ENCODE measurements around the gene LLCFC1. TPM values are rescaled to one million over a fixed set of nuclear protein-coding genes. Genes with fewer than 3 reads are reported as not detected.

The LLCFC1 gene
- total RNA-seq, 2 experiments from 2014 or later, result not detected

- no peaks in the 10 kb centered on the region for H3K79me2 ChIP-seq (ENCODE audit: insufficient read depth, low read depth, low read length)
- H4K20me1 ChIP-seq (ENCODE audit: insufficient read depth, low read length), result no peaks in the 10 kb centered on the region
- intact Hi-C loops (cut with micrococcal nuclease; ENCODE audit: unreplicated experiment), result no loop called here
- H2AFZ ChIP-seq (ENCODE audit: low read length), result no peak overlapping the region
- CTCF ChIA-PET (ENCODE audit: unreplicated experiment), result no interaction called here
- no TSS peak for BruUV-seq (replicated peaks)
- H3K4me2 ChIP-seq (ENCODE audit: low read length), result no peak overlapping the region
- no peak overlapping the region for H3K4me3 ChIP-seq (ENCODE audit: low read depth, low read length, poor library complexity, severe bottlenecking)
- H3K27ac ChIP-seq (ENCODE audit: low read depth, low read length, poor library complexity, severe bottlenecking), result no peak overlapping the region
- no peaks in the 10 kb centered on the region for H3K9me3 ChIP-seq (ENCODE audit: low read length)
- H3K4me1 ChIP-seq (ENCODE audit: insufficient read depth, low read length, poor library complexity, severe bottlenecking), result no peaks in the 10 kb centered on the region
- H3K36me3 ChIP-seq (ENCODE audit: insufficient read depth, low read length), result no peaks in the 10 kb centered on the region
- no peaks in the 10 kb centered on the region for H3K9me2 ChIP-seq (ENCODE audit: insufficient read depth, low read length)
- TF ChIP-seq, protein P1, sequence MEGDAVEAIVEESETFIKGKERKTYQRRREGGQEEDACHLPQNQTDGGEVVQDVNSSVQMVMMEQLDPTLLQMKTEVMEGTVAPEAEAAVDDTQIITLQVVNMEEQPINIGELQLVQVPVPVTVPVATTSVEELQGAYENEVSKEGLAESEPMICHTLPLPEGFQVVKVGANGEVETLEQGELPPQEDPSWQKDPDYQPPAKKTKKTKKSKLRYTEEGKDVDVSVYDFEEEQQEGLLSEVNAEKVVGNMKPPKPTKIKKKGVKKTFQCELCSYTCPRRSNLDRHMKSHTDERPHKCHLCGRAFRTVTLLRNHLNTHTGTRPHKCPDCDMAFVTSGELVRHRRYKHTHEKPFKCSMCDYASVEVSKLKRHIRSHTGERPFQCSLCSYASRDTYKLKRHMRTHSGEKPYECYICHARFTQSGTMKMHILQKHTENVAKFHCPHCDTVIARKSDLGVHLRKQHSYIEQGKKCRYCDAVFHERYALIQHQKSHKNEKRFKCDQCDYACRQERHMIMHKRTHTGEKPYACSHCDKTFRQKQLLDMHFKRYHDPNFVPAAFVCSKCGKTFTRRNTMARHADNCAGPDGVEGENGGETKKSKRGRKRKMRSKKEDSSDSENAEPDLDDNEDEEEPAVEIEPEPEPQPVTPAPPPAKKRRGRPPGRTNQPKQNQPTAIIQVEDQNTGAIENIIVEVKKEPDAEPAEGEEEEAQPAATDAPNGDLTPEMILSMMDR (conservative IDR thresholded peaks at IDR 0.05; ENCODE audit: low read length), result no peak
- no peak for TF ChIP-seq EZH2phosphoT487 (IDR thresholded peaks at IDR 0.05; ENCODE audit: borderline replicate concordance, low read depth, low read length)
- no peak for DNase-seq (ENCODE audit: low spot score)
- POLR2A ChIA-PET, result interaction anchor here (0.5 kb wide), 1 partner anchor 32 kb away, joined by 4 read pairs; no protein-coding TSS in a partner anchor
Measured at GRCh38 chr7:142894985-142895593, 44.2 kb upstream of the LLCFC1 start.

- CTCF ChIA-PET (ENCODE audit: unreplicated experiment), result no interaction called here
- BruUV-seq (replicated peaks), result no TSS peak
- Histone ChIP-seq H3K4me3 (ENCODE audit: low read depth, low read length, poor library complexity, severe bottlenecking) (no peak overlapping the region), H2AFZ (ENCODE audit: low read length) (no peak overlapping the region), H3K79me2 (ENCODE audit: insufficient read depth, low read depth, low read length) (no peaks in the 10 kb centered on the region), H3K4me2 (ENCODE audit: low read length) (no peak overlapping the region), H4K20me1 (ENCODE audit: insufficient read depth, low read length) (no peaks in the 10 kb centered on the region), H3K9me2 (ENCODE audit: insufficient read depth, low read length) (no peaks in the 10 kb centered on the region), H3K9me3 (ENCODE audit: low read length) (no peaks in the 10 kb centered on the region), H3K36me3 (ENCODE audit: insufficient read depth, low read length) (no peaks in the 10 kb centered on the region), H3K4me1 (ENCODE audit: insufficient read depth, low read length, poor library complexity, severe bottlenecking) (no peaks in the 10 kb centered on the region), H3K27ac (ENCODE audit: low read depth, low read length, poor library complexity, severe bottlenecking) (no peak overlapping the region)
- POLR2A ChIA-PET, result no interaction called here
- intact Hi-C loops (cut with micrococcal nuclease; ENCODE audit: unreplicated experiment), result no loop called here
- TF ChIP-seq EZH2phosphoT487 (IDR thresholded peaks at IDR 0.05; ENCODE audit: borderline replicate concordance, low read depth, low read length), result no peak
- TF ChIP-seq, protein P1 (conservative IDR thresholded peaks at IDR 0.05; ENCODE audit: low read length), result no peak
- DNase-seq (ENCODE audit: low spot score), result no peak
Measured at GRCh38 chr7:142896151-142896550, 43.1 kb upstream of the LLCFC1 start.

GRCh38 chr7:142896741-142897379 is 42.4 kb upstream of the LLCFC1 start:
- no TSS peak for BruUV-seq (replicated peaks)

More at GRCh38 chr7:142896741-142897379, 42.4 kb upstream of the LLCFC1 start:
- no peak for DNase-seq (ENCODE audit: low spot score)
- Histone ChIP-seq H3K9me3 (ENCODE audit: low read length) (no peaks in the 10 kb centered on the region), H3K36me3 (ENCODE audit: insufficient read depth, low read length) (no peaks in the 10 kb centered on the region), H3K27ac (ENCODE audit: low read depth, low read length, poor library complexity, severe bottlenecking) (no peak overlapping the region), H4K20me1 (ENCODE audit: insufficient read depth, low read length) (no peaks in the 10 kb centered on the region), H3K79me2 (ENCODE audit: insufficient read depth, low read depth, low read length) (no peaks in the 10 kb centered on the region), H3K4me2 (ENCODE audit: low read length) (no peak overlapping the region), H2AFZ (ENCODE audit: low read length) (no peak overlapping the region), H3K9me2 (ENCODE audit: insufficient read depth, low read length) (no peaks in the 10 kb centered on the region), H3K4me1 (ENCODE audit: insufficient read depth, low read length, poor library complexity, severe bottlenecking) (no peaks in the 10 kb centered on the region), H3K4me3 (ENCODE audit: low read depth, low read length, poor library complexity, severe bottlenecking) (no peak overlapping the region)
- ChIA-PET CTCF (ENCODE audit: unreplicated experiment) (no interaction called here), POLR2A (no interaction called here)
- TF ChIP-seq EZH2phosphoT487 (IDR thresholded peaks at IDR 0.05; ENCODE audit: borderline replicate concordance, low read depth, low read length), result no peak
- TF ChIP-seq, protein P1 (conservative IDR thresholded peaks at IDR 0.05; ENCODE audit: low read length), result no peak
- intact Hi-C loops (cut with micrococcal nuclease; ENCODE audit: unreplicated experiment), result no loop called here

All from OCI-LY7 (cell line).